ENCODE measurements around the gene IQCH. TPM values are rescaled to one million over a fixed set of nuclear protein-coding genes. Genes with fewer than 3 reads are reported as not detected.

Gene IQCH
- total and polyA plus RNA-seq, 9 of the 15 experiments (the other 6 are each of a cell fraction or from before 2014, with no cell fraction given), result 1.8 to 3.9 (median 2.7) TPM

DNA sequence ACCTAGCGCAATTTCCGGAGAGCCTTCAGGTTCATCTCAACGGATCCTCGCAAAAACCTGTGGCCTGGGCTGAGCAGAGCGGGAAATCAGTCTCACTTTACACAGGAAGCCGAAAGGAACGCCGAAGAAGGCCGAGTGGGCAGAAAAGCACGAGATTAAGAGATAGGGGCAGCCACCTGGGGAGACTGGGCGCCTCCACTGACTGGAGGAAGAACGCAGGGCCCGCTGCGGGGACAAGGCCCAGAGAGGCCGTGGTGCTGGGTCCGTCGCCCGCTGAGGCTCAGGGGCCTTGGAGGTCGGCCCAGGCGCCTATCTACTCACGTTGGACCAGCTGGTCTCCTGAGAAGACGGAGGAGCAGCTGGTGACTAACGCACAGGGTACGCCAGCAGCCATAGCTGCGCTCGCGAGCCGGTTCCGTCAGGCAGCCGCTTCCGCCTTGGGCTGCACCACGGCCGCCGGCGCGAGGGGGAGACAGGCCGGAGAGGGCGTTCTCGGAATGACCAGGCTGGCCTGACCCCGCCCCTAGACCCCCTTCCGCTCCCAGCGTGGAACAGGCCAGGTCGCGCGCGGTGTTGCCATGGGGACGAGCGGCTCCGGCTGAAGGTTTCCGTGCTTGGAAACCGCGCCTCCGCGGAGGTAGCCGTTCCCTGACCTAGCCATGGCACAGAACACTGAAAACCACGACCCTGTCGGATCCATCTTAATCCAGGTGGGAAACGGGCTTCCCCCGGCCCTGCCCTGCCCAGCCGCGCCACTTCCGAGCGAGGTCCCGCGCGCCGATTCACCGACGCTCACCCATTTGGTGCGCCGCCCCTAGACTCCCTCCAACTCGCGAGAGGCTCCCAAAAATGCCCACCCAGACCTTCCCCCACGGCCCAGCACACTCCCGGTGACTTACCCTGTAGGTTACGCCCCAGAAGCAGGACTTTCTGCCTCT is at the start of gene IQCH, which contains the start of gene AAGAB (continued):
- TF ChIP-seq, protein P1, sequence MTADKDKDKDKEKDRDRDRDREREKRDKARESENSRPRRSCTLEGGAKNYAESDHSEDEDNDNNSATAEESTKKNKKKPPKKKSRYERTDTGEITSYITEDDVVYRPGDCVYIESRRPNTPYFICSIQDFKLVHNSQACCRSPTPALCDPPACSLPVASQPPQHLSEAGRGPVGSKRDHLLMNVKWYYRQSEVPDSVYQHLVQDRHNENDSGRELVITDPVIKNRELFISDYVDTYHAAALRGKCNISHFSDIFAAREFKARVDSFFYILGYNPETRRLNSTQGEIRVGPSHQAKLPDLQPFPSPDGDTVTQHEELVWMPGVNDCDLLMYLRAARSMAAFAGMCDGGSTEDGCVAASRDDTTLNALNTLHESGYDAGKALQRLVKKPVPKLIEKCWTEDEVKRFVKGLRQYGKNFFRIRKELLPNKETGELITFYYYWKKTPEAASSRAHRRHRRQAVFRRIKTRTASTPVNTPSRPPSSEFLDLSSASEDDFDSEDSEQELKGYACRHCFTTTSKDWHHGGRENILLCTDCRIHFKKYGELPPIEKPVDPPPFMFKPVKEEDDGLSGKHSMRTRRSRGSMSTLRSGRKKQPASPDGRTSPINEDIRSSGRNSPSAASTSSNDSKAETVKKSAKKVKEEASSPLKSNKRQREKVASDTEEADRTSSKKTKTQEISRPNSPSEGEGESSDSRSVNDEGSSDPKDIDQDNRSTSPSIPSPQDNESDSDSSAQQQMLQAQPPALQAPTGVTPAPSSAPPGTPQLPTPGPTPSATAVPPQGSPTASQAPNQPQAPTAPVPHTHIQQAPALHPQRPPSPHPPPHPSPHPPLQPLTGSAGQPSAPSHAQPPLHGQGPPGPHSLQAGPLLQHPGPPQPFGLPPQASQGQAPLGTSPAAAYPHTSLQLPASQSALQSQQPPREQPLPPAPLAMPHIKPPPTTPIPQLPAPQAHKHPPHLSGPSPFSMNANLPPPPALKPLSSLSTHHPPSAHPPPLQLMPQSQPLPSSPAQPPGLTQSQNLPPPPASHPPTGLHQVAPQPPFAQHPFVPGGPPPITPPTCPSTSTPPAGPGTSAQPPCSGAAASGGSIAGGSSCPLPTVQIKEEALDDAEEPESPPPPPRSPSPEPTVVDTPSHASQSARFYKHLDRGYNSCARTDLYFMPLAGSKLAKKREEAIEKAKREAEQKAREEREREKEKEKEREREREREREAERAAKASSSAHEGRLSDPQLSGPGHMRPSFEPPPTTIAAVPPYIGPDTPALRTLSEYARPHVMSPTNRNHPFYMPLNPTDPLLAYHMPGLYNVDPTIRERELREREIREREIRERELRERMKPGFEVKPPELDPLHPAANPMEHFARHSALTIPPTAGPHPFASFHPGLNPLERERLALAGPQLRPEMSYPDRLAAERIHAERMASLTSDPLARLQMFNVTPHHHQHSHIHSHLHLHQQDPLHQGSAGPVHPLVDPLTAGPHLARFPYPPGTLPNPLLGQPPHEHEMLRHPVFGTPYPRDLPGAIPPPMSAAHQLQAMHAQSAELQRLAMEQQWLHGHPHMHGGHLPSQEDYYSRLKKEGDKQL (CRISPR knock-in tag; IDR thresholded peaks at IDR 0.05; ENCODE audit: borderline replicate concordance), result no peak
- peak; percentile 92 for TF ChIP-seq NUFIP1 (IDR thresholded peaks at IDR 0.05; ENCODE audit: partially characterized antibody)
- TF ChIP-seq NRF1 (conservative IDR thresholded peaks at IDR 0.05 in 1 of 2, IDR thresholded peaks at IDR 0.05 in 1 of 2), result peak; percentile 70 to 80
- TF ChIP-seq SMARCB1 (IDR thresholded peaks at IDR 0.05; ENCODE audit: insufficient read length, low read depth), result no peak
- no peak for TF ChIP-seq ZNF695 (CRISPR knock-in tag; IDR thresholded peaks at IDR 0.05)
- TF ChIP-seq, protein P2, sequence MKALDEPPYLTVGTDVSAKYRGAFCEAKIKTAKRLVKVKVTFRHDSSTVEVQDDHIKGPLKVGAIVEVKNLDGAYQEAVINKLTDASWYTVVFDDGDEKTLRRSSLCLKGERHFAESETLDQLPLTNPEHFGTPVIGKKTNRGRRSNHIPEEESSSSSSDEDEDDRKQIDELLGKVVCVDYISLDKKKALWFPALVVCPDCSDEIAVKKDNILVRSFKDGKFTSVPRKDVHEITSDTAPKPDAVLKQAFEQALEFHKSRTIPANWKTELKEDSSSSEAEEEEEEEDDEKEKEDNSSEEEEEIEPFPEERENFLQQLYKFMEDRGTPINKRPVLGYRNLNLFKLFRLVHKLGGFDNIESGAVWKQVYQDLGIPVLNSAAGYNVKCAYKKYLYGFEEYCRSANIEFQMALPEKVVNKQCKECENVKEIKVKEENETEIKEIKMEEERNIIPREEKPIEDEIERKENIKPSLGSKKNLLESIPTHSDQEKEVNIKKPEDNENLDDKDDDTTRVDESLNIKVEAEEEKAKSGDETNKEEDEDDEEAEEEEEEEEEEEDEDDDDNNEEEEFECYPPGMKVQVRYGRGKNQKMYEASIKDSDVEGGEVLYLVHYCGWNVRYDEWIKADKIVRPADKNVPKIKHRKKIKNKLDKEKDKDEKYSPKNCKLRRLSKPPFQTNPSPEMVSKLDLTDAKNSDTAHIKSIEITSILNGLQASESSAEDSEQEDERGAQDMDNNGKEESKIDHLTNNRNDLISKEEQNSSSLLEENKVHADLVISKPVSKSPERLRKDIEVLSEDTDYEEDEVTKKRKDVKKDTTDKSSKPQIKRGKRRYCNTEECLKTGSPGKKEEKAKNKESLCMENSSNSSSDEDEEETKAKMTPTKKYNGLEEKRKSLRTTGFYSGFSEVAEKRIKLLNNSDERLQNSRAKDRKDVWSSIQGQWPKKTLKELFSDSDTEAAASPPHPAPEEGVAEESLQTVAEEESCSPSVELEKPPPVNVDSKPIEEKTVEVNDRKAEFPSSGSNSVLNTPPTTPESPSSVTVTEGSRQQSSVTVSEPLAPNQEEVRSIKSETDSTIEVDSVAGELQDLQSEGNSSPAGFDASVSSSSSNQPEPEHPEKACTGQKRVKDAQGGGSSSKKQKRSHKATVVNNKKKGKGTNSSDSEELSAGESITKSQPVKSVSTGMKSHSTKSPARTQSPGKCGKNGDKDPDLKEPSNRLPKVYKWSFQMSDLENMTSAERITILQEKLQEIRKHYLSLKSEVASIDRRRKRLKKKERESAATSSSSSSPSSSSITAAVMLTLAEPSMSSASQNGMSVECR (CRISPR knock-in tag; IDR thresholded peaks at IDR 0.05), result peak; percentile 99
- TF ChIP-seq, protein P3, sequence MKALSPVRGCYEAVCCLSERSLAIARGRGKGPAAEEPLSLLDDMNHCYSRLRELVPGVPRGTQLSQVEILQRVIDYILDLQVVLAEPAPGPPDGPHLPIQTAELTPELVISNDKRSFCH (CRISPR knock-in tag; IDR thresholded peaks at IDR 0.05), result no peak
- TF ChIP-seq, protein P3 (tag; IDR thresholded peaks at IDR 0.05), result peak; percentile 56; the same call in 1 of the 2 replicates
- TF ChIP-seq, protein P4, sequence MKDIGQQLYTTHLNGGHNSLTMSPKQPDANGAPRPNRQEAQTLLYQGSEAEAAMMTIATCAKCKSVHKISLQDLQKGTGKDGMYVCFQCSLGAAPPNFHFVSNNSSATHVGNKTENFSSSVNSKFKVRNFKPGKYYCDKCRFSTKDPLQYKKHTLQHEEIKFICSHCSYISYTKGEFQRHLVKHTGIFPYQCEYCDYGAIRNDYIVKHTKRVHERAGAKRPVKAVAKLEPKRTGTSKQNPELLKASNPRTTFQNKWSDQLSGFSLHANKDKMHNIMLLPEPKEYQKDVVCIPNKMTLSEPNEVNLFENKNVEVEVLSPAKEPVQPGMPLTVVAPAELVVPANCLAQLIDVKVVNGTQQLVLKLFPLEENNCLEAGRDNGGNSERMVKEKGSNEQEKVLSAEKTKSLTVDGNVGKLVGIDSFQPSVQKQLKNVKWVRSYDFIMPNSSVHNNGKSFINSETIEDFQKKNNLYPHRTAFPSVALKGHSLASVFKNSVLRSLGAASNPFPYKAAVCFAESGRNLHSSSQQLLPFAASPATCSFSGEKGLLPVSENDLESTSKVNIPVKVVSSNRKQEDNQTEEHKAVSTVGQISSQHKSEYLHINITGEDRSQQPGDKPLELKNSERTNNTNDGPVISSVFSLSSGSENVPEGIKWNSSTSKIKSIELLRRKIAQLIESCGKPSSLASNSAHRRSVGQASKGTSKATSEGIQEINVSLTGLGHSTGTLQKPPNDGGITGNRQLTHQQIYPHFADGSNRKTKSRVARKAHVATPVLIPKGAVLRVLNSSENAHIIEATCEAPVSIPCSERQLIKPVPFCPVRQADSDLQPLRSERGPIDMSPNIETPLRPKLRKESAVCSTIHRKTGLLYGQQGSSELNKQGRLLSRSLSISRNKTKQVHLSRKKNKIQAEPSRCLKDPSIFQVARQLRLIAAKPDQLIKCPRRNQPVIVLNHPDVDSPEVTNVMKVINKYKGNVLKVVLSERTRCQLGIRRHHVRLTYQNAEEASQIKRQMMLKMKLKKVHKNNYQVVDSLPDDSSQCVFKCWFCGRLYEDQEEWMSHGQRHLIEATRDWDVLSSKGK (CRISPR knock-in tag; IDR thresholded peaks at IDR 0.05), result no peak
- no peak for TF ChIP-seq HMG20A (CRISPR knock-in tag; conservative IDR thresholded peaks at IDR 0.05)
- peak; percentile 91 for TF ChIP-seq KDM5B (IDR thresholded peaks at IDR 0.05; ENCODE audit: insufficient replicate concordance, low read depth, low read length)

Measured in K562 (cell line).